Neural progenitor cell (in vitro differentiated cells): ENCODE data around the gene FAM185A.

ENCODE experiments used
- EZH2 ChIP-seq: fragments of 200-600 bp; sonication (generic); IDR thresholded peaks from 2 replicates; pipeline ENCODE4 v1.6.1; 2017; ENCODE audit warnings: antibody characterized with exemption, mild to moderate bottlenecking, moderate library complexity
- EZH2phosphoT487 ChIP-seq: fragments of 200-600 bp; sonication (generic); IDR thresholded peaks from 2 replicates; pipeline ENCODE4 v1.6.1; 2017; ENCODE audit warnings: antibody characterized with exemption
- TF ChIP-seq, protein P1 (sequence below): fragments of 200-600 bp; sonication (generic); IDR thresholded peaks from 2 replicates; pipeline ENCODE4 v1.5.1; 2017; ENCODE audit warnings: antibody characterized with exemption, mild to moderate bottlenecking

DNA sequence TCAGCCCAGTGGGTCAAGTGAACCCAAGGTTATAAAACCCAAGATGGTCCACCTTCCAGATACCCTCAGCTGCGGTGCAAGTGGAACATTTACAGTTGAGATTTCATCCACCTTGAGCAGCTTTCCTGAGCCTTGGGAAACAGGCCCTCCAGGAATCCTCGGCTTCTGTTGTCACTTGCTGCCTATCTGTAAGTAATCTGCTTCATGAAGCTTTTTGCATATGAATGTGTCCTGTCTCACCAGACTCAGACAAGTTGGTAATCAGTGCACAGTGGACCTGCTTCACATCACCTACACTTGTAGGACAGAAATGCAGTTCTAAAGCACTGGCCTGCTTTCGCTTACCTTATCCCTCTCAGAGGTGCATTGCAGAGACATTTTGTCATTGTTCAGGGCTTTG, 80.3 kb downstream of the FAM185A start:
- TF ChIP-seq EZH2phosphoT487 (no peak), EZH2 (no peak)
- TF ChIP-seq, protein P1, sequence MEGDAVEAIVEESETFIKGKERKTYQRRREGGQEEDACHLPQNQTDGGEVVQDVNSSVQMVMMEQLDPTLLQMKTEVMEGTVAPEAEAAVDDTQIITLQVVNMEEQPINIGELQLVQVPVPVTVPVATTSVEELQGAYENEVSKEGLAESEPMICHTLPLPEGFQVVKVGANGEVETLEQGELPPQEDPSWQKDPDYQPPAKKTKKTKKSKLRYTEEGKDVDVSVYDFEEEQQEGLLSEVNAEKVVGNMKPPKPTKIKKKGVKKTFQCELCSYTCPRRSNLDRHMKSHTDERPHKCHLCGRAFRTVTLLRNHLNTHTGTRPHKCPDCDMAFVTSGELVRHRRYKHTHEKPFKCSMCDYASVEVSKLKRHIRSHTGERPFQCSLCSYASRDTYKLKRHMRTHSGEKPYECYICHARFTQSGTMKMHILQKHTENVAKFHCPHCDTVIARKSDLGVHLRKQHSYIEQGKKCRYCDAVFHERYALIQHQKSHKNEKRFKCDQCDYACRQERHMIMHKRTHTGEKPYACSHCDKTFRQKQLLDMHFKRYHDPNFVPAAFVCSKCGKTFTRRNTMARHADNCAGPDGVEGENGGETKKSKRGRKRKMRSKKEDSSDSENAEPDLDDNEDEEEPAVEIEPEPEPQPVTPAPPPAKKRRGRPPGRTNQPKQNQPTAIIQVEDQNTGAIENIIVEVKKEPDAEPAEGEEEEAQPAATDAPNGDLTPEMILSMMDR, result no peak
